Measurements from ENCODE around the gene PPP1R12C. TPM values are rescaled to one million over a fixed set of nuclear protein-coding genes. Genes with fewer than 3 reads are reported as not detected.

PPP1R12C gene
- total RNA-seq, 4 donors from 2014 or later = 40.0 to 110 (median 76.1) TPM

DNA sequence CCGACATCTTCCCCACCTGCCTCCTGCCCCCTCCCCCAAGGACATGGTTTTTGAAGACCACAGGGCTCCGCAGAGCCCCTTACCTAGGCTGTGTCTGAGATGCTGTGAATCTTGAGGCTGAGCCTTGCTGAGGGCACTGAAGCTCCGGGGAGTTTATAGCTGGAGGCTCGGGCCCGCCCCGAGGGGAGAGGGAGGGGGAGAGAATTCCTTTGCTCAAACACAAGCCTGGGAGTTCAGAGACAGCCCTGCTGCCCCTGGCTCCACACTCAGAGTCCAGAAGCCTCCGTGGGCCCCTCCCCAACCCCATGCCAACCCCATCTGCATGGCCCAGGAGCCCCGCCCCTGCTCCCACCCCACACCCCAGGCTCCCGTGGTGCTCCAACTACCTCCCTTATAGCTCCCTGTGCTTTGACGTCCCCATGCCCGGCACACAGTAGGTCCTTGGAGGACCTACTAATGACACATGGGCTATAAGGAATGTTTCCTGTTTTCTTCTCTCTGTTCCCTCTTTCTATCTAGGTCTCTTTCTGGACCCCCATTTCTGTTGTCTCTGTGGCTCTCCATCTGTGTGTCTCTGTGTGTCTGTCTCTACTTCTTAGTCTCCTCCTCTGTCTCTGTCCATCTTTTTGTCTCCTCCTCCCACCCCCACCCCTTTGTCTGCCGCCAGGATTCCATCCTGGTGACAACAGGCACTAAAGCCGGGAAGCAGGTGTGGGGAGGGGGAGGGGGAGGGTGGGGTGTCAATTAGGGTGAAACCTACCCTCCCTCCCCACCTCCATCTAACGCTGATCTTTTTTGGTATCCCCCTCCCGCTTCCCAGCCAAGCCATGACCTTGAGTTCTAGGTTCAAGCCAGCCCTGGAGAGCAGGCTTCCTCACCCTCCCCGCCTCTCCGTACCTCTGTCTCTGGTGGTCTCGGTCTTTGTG is 31.9 kb upstream of the PPP1R12C start, which contains the start of gene TNNT1:
Gene TNNT1 (minus strand): TSS at position 129 of the 926 bp plus-strand sequence. CDS start 2,049 bp downstream, outside the sequence.
- no peak for DNase-seq
- Histone ChIP-seq H3K4me1 (peaks cover 0 to 7% of the 10 kb centered on the region in 2 donors), H3K36me3 (no peaks in the 10 kb centered on the region), H3K27me3 (peaks cover 17% of the 10 kb centered on the region), H3K9me3 (no peaks in the 10 kb centered on the region), H3K27ac (no peak within 1 kb of the TSS), H3K4me3 (replicated peaks in 1 of 3) (no peak within 1 kb of the TSS)
- no peak for TF ChIP-seq POLR2A (IDR thresholded peaks at IDR 0.05)
- TF ChIP-seq, protein P1, sequence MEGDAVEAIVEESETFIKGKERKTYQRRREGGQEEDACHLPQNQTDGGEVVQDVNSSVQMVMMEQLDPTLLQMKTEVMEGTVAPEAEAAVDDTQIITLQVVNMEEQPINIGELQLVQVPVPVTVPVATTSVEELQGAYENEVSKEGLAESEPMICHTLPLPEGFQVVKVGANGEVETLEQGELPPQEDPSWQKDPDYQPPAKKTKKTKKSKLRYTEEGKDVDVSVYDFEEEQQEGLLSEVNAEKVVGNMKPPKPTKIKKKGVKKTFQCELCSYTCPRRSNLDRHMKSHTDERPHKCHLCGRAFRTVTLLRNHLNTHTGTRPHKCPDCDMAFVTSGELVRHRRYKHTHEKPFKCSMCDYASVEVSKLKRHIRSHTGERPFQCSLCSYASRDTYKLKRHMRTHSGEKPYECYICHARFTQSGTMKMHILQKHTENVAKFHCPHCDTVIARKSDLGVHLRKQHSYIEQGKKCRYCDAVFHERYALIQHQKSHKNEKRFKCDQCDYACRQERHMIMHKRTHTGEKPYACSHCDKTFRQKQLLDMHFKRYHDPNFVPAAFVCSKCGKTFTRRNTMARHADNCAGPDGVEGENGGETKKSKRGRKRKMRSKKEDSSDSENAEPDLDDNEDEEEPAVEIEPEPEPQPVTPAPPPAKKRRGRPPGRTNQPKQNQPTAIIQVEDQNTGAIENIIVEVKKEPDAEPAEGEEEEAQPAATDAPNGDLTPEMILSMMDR (IDR thresholded peaks at IDR 0.05) = no peak
- 15 to 21% methylated on average over 15 to 18 of the region's 18 CpGs for WGBS, 2 donors
- intact Hi-C loops (cut with DNase I) = loop anchor here (10.0 kb wide), 1 partner anchor 475 kb away; the partner anchor contains the start of gene ZNF784

DNA sequence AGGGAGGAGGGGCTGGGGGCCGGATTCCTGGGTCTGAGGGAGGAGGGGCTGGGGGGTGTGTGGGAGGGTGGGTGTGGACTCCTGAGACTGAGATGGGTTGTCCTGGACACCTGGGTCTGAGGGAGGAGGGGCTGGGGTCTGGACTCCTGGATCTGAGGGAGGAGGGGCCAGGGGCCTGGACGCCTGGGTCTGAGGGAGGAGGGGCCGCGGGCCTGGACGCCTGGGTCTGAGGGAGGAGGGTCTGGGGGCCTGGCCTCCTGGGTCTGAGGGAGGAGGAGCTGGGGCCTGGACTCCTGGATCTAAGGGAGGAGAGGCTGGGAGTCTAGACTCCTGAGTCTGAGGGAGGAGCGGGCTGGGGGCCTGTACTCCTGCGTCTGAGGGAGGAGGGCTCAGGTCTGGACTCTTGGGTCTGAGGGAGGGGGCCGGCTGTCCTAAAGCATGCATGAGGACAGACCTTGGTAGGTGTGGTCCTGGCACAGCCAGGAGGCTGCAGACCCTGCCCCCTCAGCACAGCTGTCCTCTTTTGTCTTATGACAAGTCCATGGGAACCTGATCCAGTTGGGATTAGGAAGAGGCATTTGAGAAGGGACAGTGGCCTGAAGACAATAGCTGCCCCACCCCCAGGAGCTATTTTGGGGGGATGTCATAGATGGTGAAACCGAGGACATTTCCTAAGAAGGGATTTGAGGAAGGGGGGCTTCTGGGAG is 30.3 kb upstream of the PPP1R12C start:
- WGBS, 2 donors = 9 to 27% methylated on average over 3 to 7 of the region's 9 CpGs
- peaks cover 22% of the 10 kb centered on the region for H3K27me3 ChIP-seq
- DNase-seq = no peak
- TF ChIP-seq, protein P1 (IDR thresholded peaks at IDR 0.05) = no peak
- TF ChIP-seq POLR2A (IDR thresholded peaks at IDR 0.05) = no peak
- H3K9me3 ChIP-seq = no peaks in the 10 kb centered on the region
- no peak overlapping the region for H3K27ac ChIP-seq
- H3K4me3 ChIP-seq (replicated peaks in 1 of 3) = no peak overlapping the region
- intact Hi-C loops (cut with DNase I) = loop anchor here (10.0 kb wide), 1 partner anchor 477 kb away; the partner anchor contains the start of gene ZNF784
- H3K36me3 ChIP-seq = no peaks in the 10 kb centered on the region
- H3K4me1 ChIP-seq = peaks cover 0 to 7% of the 10 kb centered on the region in 2 donors

DNA sequence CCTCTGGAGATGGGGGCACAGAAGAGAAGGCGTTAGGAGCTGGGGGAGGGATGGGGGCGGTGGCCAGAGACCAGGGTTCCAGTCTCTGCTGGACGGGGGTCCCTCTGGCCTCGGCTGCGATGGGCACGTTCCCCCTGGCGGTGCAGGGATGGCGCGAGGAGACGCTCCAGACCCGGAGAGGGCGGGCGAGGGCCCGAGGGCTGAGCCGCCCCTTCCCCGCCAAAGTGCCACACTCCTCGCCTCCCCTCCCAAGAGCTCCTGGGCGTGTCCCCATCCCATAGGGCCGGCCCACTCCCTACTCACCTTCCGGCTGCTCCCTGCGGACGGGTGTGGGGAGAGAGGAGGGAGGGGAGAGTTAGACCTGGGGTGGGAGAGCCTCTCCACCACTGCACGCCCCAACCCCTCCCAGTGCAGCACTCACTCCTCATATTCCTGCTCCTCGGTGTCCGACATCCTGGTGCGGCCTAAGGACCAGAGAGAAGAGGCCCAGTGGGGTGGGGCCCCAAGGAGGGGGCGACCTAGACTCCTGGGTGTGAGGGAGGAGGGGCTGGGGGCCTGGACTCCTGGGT is 29.4 kb upstream of the PPP1R12C start:
- no peak for TF ChIP-seq POLR2A (IDR thresholded peaks at IDR 0.05)
- TF ChIP-seq, protein P1 (IDR thresholded peaks at IDR 0.05) = no peak
- 0 to 3% methylated on average over 9 to 10 of the region's 27 CpGs for WGBS, 2 donors

DNA sequence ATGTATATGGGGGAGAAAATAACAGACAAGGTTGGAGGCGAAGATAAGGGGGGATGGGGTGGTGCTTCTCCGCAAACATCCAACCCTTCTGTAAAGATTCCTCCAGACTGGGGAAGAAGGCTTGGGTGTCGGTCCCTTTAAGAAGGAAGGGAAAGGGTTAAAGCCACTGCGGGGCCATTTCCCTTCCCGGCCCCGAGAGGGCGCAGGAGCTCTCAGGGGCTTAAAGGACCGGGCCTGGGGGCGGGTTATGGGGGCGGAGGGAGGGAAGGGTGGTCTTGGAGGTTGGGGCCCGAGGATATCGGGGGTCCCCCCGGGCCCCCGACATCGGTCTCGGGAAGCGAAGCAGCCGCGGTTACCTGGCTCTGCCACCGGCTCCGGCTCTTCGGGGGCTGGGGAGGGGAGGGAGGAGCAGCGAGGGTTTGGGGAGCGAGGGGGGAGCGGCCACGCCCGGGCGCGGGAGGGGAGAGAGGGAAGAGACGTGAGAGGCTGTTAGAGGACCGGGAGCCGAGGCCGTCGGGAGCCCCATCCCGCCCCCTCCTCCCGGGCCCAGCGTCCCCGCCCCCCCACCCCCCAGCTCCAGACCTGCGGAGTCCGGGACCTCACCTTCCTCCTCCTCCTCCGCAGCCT is 28.8 kb upstream of the PPP1R12C start:
- Histone ChIP-seq H3K27ac (no peak overlapping the region), H3K4me3 (replicated peaks in 1 of 3) (no peak overlapping the region), H3K36me3 (no peaks in the 10 kb centered on the region), H3K27me3 (peaks cover 28% of the 10 kb centered on the region), H3K4me1 (peaks cover 0 to 7% of the 10 kb centered on the region in 2 donors), H3K9me3 (no peaks in the 10 kb centered on the region)
- DNase-seq = no peak
- 7 to 8% methylated on average over 11 to 16 of the region's 41 CpGs for WGBS, 2 donors
- intact Hi-C loops (cut with DNase I) = loop anchor here (10.0 kb wide), 1 partner anchor 479 kb away; the partner anchor contains the start of gene ZNF784
- TF ChIP-seq POLR2A (IDR thresholded peaks at IDR 0.05) = no peak
- TF ChIP-seq, protein P1 (IDR thresholded peaks at IDR 0.05) = no peak

More for the DNA sequence above, 29.4 kb upstream of the PPP1R12C start:
- H3K36me3 ChIP-seq = no peaks in the 10 kb centered on the region
- no peak overlapping the region for H3K4me3 ChIP-seq (replicated peaks in 1 of 3)
- peaks cover 25% of the 10 kb centered on the region for H3K27me3 ChIP-seq
- no peak overlapping the region for H3K27ac ChIP-seq
- H3K9me3 ChIP-seq = no peaks in the 10 kb centered on the region
- peaks cover 0 to 7% of the 10 kb centered on the region in 2 donors for H3K4me1 ChIP-seq
- DNase-seq = no peak
- intact Hi-C loops (cut with DNase I) = loop anchor here (10.0 kb wide), 1 partner anchor 478 kb away; the partner anchor contains the start of gene ZNF784
